MG63 (cell line): ENCODE measurements around the gene ZYG11B. TPM values are rescaled to one million over a fixed set of nuclear protein-coding genes. Genes with fewer than 3 reads are reported as not detected.
"Not testable (repeated sequence)": the region's sequence is repeated elsewhere in the genome, so short reads cannot be mapped to it uniquely, and the experiment has no call there.

ENCODE experiments used
- DNase-seq: peaks from one replicate; pipeline ENCODE4 v3.0.0-alpha.2; 2020
- H3K27me3 ChIP-seq: fragments of 250-450 bp; sonication (Bioruptor Pico); 2 replicates; pipeline ENCODE4 v1.5.1; 2020; ENCODE audit warnings: mild to moderate bottlenecking, moderate library complexity
- H3K36me3 ChIP-seq: fragments of 250-450 bp; sonication (Bioruptor Pico); 2 replicates; pipeline ENCODE4 v1.5.1; 2020; ENCODE audit warnings: mild to moderate bottlenecking, moderate library complexity
- H3K4me3 ChIP-seq: fragments of 250-450 bp; sonication (Bioruptor Pico); 2 replicates; pipeline ENCODE4 v1.5.1; 2020; ENCODE audit warnings: mild to moderate bottlenecking, moderate library complexity
- H3K9me3 ChIP-seq: fragments of 250-450 bp; sonication (Bioruptor Pico); 2 replicates; pipeline ENCODE4 v1.5.1; 2020; ENCODE audit warnings: mild to moderate bottlenecking, moderate library complexity
- total RNA-seq: library from RNA; depleted of rRNA; stranded (reverse); fragments of >200 nt; shearing (Covaris generic); gene quantifications from 2 replicates; pipeline ENCODE4 v1.2.3, GENCODE V29; 2014; ENCODE audit warnings: low replicate concordance; rRNA removed

Gene ZYG11B
- total RNA-seq, 1 experiment from 2014 or later = 9.9 TPM

DNA sequence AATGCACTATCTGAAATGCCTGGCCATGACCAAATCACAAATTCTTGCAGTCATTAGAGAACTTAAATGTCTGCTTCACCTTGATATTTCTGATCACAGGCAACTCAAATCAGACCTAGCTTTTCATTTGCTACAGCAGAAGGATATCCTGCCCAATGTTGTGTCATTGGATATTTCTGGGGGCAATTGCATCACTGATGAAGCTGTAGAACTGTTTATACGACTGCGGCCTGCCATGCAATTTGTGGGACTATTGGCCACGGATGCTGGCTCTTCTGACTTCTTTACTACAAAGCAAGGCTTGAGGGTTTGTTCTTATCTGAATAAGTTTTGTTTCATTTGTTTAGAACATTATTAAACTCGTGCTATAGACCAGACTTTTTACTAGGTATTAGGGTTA is 131.2 kb downstream of the ZYG11B start:
- Histone ChIP-seq H3K9me3 (no peaks in the 10 kb centered on the region), H3K4me3 (no peak overlapping the region), H3K36me3 (peaks cover 35% of the 10 kb centered on the region), H3K27me3 (no peaks in the 10 kb centered on the region)
- DNase-seq = no peak

DNA sequence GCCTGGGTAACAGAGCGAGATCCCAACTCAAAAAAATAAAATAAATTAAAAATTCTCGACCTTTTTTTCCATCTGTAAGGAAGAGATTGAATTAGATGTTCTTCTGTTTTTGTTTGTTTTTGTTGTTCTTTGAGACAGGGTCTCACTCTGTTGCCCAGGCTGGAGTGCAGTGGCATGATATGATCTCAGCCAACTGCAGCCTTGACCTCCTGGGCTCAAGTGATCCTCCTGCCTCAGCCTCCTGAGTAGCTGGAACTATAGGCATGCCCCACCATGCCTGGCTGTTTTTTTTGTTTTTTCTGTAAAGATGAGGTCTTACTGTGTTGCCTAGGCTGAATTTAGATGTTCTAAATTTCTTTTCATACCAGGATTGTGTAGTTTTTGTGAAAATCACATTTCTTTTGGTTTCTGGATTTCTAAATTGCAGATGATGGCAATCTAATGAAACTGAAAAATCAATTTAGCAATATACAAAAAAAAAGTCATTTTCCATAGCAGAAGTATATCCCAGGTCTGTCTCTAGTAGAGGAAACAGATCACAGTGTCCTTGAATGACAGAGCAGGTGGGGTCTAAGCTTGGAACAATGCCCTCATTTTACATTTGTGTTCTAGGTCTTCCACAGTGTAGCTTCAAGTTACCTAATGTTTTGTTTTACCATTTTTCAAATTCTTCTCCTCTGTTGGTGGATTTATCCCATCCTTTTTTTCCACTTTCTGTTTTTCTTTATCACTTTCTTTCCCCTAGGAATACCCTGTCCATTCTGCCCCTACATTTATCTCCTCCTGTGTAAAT is 136.6 kb downstream of the ZYG11B start:
- Histone ChIP-seq H3K4me3 (no peak overlapping the region), H3K9me3 (no peaks in the 10 kb centered on the region; the same call in 1 of the 2 replicates), H3K27me3 (no peaks in the 10 kb centered on the region), H3K36me3 (peaks cover 37% of the 10 kb centered on the region)
- no peak for DNase-seq

DNA sequence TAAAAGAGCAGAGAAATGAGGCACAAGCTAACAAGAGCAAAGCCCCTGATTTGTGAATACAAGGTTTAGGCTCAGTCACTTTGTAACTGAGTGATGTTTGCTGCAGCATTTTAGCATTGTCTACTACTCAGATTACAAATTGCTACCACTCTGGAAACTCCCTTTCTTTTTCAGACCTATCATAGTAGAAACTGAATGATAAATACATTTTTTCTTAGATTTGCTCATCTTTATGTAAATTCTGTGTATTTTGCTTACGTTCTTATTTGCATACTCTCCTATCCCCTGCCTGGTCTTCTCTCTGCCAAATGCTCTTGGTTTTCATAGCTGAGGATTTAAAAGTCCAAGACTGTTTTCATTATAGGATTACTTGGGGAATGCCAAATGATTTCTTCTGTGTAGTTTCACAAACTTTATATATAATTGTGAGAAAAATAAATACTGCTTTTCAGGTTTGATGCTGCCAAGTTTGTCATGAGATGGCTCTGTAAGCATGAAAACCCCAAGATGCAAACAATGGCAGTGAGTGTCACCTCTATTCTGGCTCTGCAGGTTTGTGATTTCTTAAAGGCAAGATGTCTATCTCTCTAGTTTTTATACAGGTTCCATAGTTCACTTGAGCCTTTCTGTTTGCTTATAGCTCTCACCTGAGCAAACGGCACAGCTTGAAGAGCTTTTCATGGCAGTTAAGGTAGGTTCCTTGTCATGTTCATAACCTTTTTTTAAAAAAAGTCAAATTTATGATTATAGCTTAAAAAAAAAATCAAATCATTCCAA is 141.0 kb downstream of the ZYG11B start:
- H3K27me3 ChIP-seq = no peaks in the 10 kb centered on the region
- no peak for DNase-seq
- no peak overlapping the region for H3K4me3 ChIP-seq
- peaks cover 42% of the 10 kb centered on the region for H3K36me3 ChIP-seq
- no peaks in the 10 kb centered on the region; the same call in 1 of the 2 replicates for H3K9me3 ChIP-seq

DNA sequence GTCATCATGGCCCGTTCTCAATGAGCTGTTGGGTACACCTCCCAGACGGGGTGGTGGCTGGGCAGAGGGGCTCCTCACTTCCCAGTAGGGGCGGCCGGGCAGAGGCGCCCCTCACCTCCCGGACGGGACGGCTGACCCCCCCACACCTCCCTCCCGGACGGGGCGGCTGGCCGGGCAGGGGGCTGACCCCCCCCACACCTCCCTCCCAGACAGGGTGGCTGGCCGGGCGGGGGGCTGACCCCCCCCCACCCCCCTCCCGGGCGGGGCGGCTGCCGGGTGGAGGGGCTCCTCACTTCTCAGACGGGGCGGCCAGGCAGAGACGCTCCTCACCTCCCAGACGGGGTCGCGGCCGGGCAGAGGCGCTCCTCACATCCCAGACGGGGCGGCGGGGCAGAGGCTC is 143.5 kb downstream of the ZYG11B start:
- H3K4me3 ChIP-seq, H3K27me3 ChIP-seq, H3K9me3 ChIP-seq, DNase-seq: not testable (repeated sequence)
- H3K36me3 ChIP-seq = peaks cover 36% of the 10 kb centered on the region

DNA sequence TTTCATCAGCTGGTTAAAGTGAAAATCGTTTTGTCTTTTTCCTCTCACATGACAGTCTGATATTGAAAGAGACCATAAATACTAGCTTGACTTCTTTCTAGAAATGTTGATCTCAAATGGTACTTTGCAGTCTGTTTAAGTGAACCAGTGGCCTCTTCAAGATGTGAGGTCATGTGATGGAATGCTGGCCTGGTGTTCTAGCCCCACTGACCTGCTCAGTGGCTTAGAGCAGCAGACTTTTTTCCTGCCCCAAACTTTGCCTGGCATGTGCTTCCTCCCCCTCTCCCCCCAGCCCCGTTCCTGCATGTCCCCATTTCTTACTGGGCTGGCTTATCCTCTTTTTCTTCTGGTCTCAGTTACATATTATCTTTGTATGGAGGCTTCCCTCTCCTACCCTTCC is 150.6 kb downstream of the ZYG11B start:
- no peak for DNase-seq
- Histone ChIP-seq H3K36me3 (peaks cover 42% of the 10 kb centered on the region), H3K27me3 (no peaks in the 10 kb centered on the region), H3K9me3 (no peaks in the 10 kb centered on the region), H3K4me3 (no peak overlapping the region)

Other genes starting within 250 kb of the ZYG11B start
- gene TUT4, start 173.4 kb upstream of the ZYG11B start, total RNA-seq = 10.9 and 60.2 TPM in 2 replicates
- 21.2 and 22.5 TPM in 2 replicates for gene GPX7, start 124.1 kb upstream of the ZYG11B start, total RNA-seq
- gene SHISAL2A, start 93.3 kb upstream of the ZYG11B start, total RNA-seq = not detected in 2 replicates
- 16.9 and 37.1 TPM in 2 replicates for gene COA7, start 28.1 kb upstream of the ZYG11B start, total RNA-seq
- gene ZYG11A, start 116.3 kb downstream of the ZYG11B start, total RNA-seq = 6.3 and 7.3 TPM in 2 replicates
- gene ECHDC2, start 195.3 kb downstream of the ZYG11B start, total RNA-seq = 11.8 and 28.2 TPM in 2 replicates
- 74.0 and 115 TPM in 2 replicates for gene SCP2, start 200.8 kb downstream of the ZYG11B start, total RNA-seq